Stimulated activated naive CD8-positive, alpha-beta T cell treated with anti-CD3 and anti-CD28 coated beads, Interleukin-15, amount 100 ng/mL, for 72 hours (primary cell): ENCODE measurements around the gene PRR3.

Experiments used
- ATAC-seq: fragments of 150-1000 bp; cut with Tn5 transposase; 2 replicates; pipeline ENCODE4 v1.10.0; 2021; ENCODE audit warnings: mild to moderate bottlenecking, moderate library complexity
- DNase-seq, 2 donors: peaks; one replicate each; pipeline ENCODE4 v3.0.0; 2021 to 2022
- H3K27ac Mint-ChIP-seq, 2 donors: one replicate each; pipeline ENCODE4 v1.8.0; 2022; ENCODE audit warnings: mild to moderate bottlenecking in 2 of 2, mixed read lengths in 2 of 2, moderate library complexity in 2 of 2
- H3K27me3 Mint-ChIP-seq: one replicate; pipeline ENCODE4 v1.8.0; 2022; ENCODE audit warnings: mixed read lengths
- H3K4me1 Mint-ChIP-seq: one replicate; pipeline ENCODE4 v1.8.0; 2022; ENCODE audit warnings: mild to moderate bottlenecking, mixed read lengths
- H3K4me3 Mint-ChIP-seq, 2 donors: one replicate each; pipeline ENCODE4 v1.8.0; 2022; ENCODE audit warnings: mild to moderate bottlenecking in 2 of 2, mixed read lengths in 2 of 2, moderate library complexity in 1 of 2
- H3K9me3 Mint-ChIP-seq, 2 donors: one replicate each; pipeline ENCODE4 v1.8.0; 2022; ENCODE audit warnings: mixed read lengths in 2 of 2

The PRR3 gene

GRCh38 chr6:30611150-30611855 lies 54.2 kb downstream of the PRR3 start:
- peak overlapping the region in 1 of 2 donors; percentile 60 for H3K27ac Mint-ChIP-seq
- no peaks in the 10 kb centered on the region for H3K27me3 Mint-ChIP-seq
- peak overlapping the region in 1 of 2 donors; percentile 25 for H3K4me3 Mint-ChIP-seq
- no peak for ATAC-seq
- DNase-seq, result no peak
- H3K4me1 Mint-ChIP-seq, result peaks cover 86% of the 10 kb centered on the region
- no peaks in the 10 kb centered on the region for H3K9me3 Mint-ChIP-seq

- H3K27me3 Mint-ChIP-seq, result no peaks in the 10 kb centered on the region
- ATAC-seq (no peak), DNase-seq (no peak)
- peaks cover 89% of the 10 kb centered on the region for H3K4me1 Mint-ChIP-seq
- no peak overlapping the region for H3K4me3 Mint-ChIP-seq
- peak overlapping the region in 1 of 2 donors; percentile 16 for H3K27ac Mint-ChIP-seq
- no peaks in the 10 kb centered on the region for H3K9me3 Mint-ChIP-seq
Observed at GRCh38 chr6:30611856-30612194, 54.7 kb downstream of the PRR3 start.

GRCh38 chr6:30612213-30612612 lies 55.1 kb downstream of the PRR3 start:
- H3K27me3 Mint-ChIP-seq, result no peaks in the 10 kb centered on the region
- DNase-seq, result no peak
- H3K4me1 Mint-ChIP-seq, result peaks cover 93% of the 10 kb centered on the region
- H3K9me3 Mint-ChIP-seq, result no peaks in the 10 kb centered on the region
- H3K27ac Mint-ChIP-seq, result peak overlapping the region in 1 of 2 donors; percentile 16
- no peak overlapping the region for H3K4me3 Mint-ChIP-seq
- ATAC-seq, result no peak

- Mint-ChIP-seq H3K27ac (peak overlapping the region; percentile 4 to 5), H3K4me1 (peaks cover 91% of the 10 kb centered on the region), H3K27me3 (no peaks in the 10 kb centered on the region)
Observed at GRCh38 chr6:30612687-30613248, 55.7 kb downstream of the PRR3 start.

More at GRCh38 chr6:30612687-30613248, 55.7 kb downstream of the PRR3 start:
- DNase-seq (no peak), ATAC-seq (no peak)
- Mint-ChIP-seq H3K4me3 (peak overlapping the region in 1 of 2 donors; percentile 91), H3K9me3 (no peaks in the 10 kb centered on the region)
